ENCODE results near the gene ARHGEF37. TPM values are rescaled to one million over a fixed set of nuclear protein-coding genes. Genes with fewer than 3 reads are reported as not detected.

ARHGEF37 gene
- polyA plus RNA-seq, 1 experiment: 0.92 TPM

DNA sequence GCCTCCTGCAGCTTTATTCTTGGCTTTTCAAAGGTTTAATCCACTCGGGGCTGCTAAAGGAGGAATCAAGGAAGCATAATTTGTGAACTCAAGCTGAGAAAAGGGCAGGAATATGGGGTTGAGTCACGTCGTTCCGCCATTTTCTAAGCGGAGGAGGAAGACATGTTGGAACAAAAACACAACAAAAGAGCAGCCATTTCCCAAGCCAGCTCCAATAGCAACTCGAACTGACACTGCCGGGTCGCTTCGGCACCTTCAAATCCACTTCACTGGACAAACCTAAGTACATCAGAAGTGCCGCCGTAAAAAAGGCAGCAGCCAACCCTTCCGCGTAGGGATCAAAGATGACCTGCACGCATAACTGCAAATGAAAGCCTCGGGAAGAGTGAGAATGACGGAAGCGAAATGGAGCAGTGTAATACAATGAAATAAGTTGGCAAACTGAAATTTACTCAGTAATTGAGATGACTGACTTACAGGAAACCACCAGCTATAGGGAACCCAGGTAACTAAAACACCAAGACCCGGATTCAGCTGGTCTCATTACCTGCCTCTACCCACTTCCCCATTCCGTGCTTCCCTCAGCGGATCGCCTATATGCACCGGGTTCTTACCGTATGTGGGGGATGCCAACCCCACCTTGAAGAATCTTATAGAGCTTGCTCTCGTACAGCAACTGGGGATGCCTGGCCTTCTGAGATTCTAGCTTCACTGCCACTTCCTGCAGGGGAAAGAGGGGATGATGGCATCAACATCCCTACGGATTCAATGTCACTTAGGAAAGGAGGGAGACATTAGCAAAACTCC lies 31.6 kb upstream of the ARHGEF37 start:
- ChIA-PET CTCF (interaction anchor here (0.7 to 5.9 kb wide), 10 partner anchors 10 to 205 kb away, joined by 3 to 107 read pairs (median 3); no protein-coding TSS in a partner anchor), POLR2A (interaction anchor here (0.5 to 1.0 kb wide), 4 partner anchors 14 to 65 kb away, joined by 3 to 5 read pairs (median 3); no protein-coding TSS in a partner anchor)
- no peak for DNase-seq (ENCODE audit: low read depth)
- peak overlapping the region; percentile 75 for H3K4me3 ChIP-seq (ENCODE audit: low read depth, low read length)
- no peak for TF ChIP-seq CTCF (IDR thresholded peaks at IDR 0.05; ENCODE audit: insufficient read depth, low read depth, low read length)
- H3K27me3 ChIP-seq (ENCODE audit: control insufficient read depth, insufficient read depth, low read length): no peaks in the 10 kb centered on the region
- peaks cover 15% of the 10 kb centered on the region for H3K36me3 ChIP-seq (ENCODE audit: control insufficient read depth, insufficient read depth, low read length)

GRCh38 chr5:149550268-149550583 lies 31.1 kb upstream of the ARHGEF37 start:
- Histone ChIP-seq H3K36me3 (ENCODE audit: control insufficient read depth, insufficient read depth, low read length) (peaks cover 14% of the 10 kb centered on the region), H3K27me3 (ENCODE audit: control insufficient read depth, insufficient read depth, low read length) (no peaks in the 10 kb centered on the region), H3K4me3 (ENCODE audit: low read depth, low read length) (peak overlapping the region; percentile 75)
- TF ChIP-seq CTCF (IDR thresholded peaks at IDR 0.05; ENCODE audit: insufficient read depth, low read depth, low read length): no peak
- ChIA-PET POLR2A (interaction anchor here (0.6 to 1.0 kb wide), 2 partner anchors 59 to 64 kb away, joined by 3 read pairs; no protein-coding TSS in a partner anchor), CTCF (interaction anchor here (0.7 to 5.9 kb wide), 7 partner anchors 12 to 169 kb away, joined by 3 to 107 read pairs (median 3); no protein-coding TSS in a partner anchor)
- peak; percentile 19 for DNase-seq (ENCODE audit: low read depth)

GRCh38 chr5:149550594-149551226 lies 30.6 kb upstream of the ARHGEF37 start:
- peaks cover 9% of the 10 kb centered on the region for H3K36me3 ChIP-seq (ENCODE audit: control insufficient read depth, insufficient read depth, low read length)
- CTCF ChIA-PET: interaction anchor here (0.9 to 5.9 kb wide), 15 partner anchors 10 to 181 kb away, joined by 3 to 107 read pairs (median 4); no protein-coding TSS in a partner anchor
- peak overlapping the region; percentile 75 for H3K4me3 ChIP-seq (ENCODE audit: low read depth, low read length)
- TF ChIP-seq CTCF (IDR thresholded peaks at IDR 0.05; ENCODE audit: insufficient read depth, low read depth, low read length): no peak
- H3K27me3 ChIP-seq (ENCODE audit: control insufficient read depth, insufficient read depth, low read length): no peaks in the 10 kb centered on the region
- DNase-seq (ENCODE audit: low read depth): no peak
- POLR2A ChIA-PET: interaction anchor here (0.6 to 1.0 kb wide), 3 partner anchors 58 to 105 kb away, joined by 3 read pairs; no protein-coding TSS in a partner anchor

GRCh38 chr5:149551227-149552037 lies 29.9 kb upstream of the ARHGEF37 start, which contains the start of gene CSNK1A1:
Gene CSNK1A1 (minus strand): TSS chr5:149551439. CDS start chr5:149550964, 475 bp downstream.
- DNase-seq (ENCODE audit: low read depth): peak; percentile 90
- H3K4me3 ChIP-seq (ENCODE audit: low read depth, low read length): peak within 1 kb of the TSS; percentile 75
- no peaks in the 10 kb centered on the region for H3K27me3 ChIP-seq (ENCODE audit: control insufficient read depth, insufficient read depth, low read length)
- H3K36me3 ChIP-seq (ENCODE audit: control insufficient read depth, insufficient read depth, low read length): peaks cover 7% of the 10 kb centered on the region
- CTCF ChIA-PET: interaction anchor here (0.9 to 5.9 kb wide), 14 partner anchors 9 to 182 kb away, joined by 3 to 107 read pairs (median 4); no protein-coding TSS in a partner anchor
- POLR2A ChIA-PET: interaction anchor here (0.9 kb wide), 1 partner anchor 106 kb away, joined by 3 read pairs; no protein-coding TSS in a partner anchor
- TF ChIP-seq CTCF (IDR thresholded peaks at IDR 0.05; ENCODE audit: insufficient read depth, low read depth, low read length): peak; percentile 80

All from BJ (cell line).